Upper lobe of left lung (tissue), 4 donors: Measurements from ENCODE around the gene SERPINF2.

Experiments used
- CTCF ChIP-seq, 6 experiments: fragments of 450-650 bp in 4 of 6; fragments of 200-600 bp in 2 of 6; sonication (generic) in 2 of 6; IDR thresholded peaks; one replicate each; pipeline ENCODE4 v1.5.1; 2016 to 2019; ENCODE audit warnings: antibody characterized with exemption in 6 of 6
- POLR2AphosphoS5 ChIP-seq, 2 donors: sonication (generic); formaldehyde crosslinking; IDR thresholded peaks; one replicate each; pipeline ENCODE4 v1.5.1; 2017; ENCODE audit warnings: antibody characterized with exemption in 2 of 2

- no peak for TF ChIP-seq POLR2AphosphoS5 (IDR thresholded peaks at IDR 0.05)
- TF ChIP-seq CTCF (IDR thresholded peaks at IDR 0.05), result no peak
These were observed 2.2 kb downstream of the SERPINF2 start for GRCh38 chr17:1744551-1745512.
